Caco-2 (cell line): ENCODE data around the gene GLB1L2. TPM values are rescaled to one million over a fixed set of nuclear protein-coding genes. Genes with fewer than 3 reads are reported as not detected.

ENCODE experiments used
- BruUV-seq: library from RNA; stranded (reverse); fragments of 400-500 nt; replicated peaks from 2 replicates; lab custom pipeline; 2021; lab: Mats Ljungman, UMichigan
- CTCF ChIA-PET: fragments of 300-600 bp; sonication (Branson Sonifier 250); formaldehyde crosslinking; loops from one replicate; lab custom pipeline; 2022; ENCODE audit warnings: antibody characterized with exemption; lab: Charles Lee
- POLR2A ChIA-PET: fragments of 300-600 bp; sonication (Branson Sonifier 250); formaldehyde crosslinking; loops from one replicate; lab custom pipeline; 2022; ENCODE audit warnings: antibody characterized with exemption; lab: Charles Lee
- DNase-seq, 2 experiments: peaks; one replicate each; pipeline versions ENCODE4 v3.0.0 to v3.0.0-alpha.2; 2020 to 2022
- H3K27me3 ChIP-seq: replicated peaks from 2 replicates; pipeline ENCODE4 v1.6.0; 2011; ENCODE audit warnings: low read length; ENCODE audit not compliant: control insufficient read depth, insufficient read depth
- H3K36me3 ChIP-seq: 2 replicates; pipeline ENCODE4 v1.5.1; 2011; ENCODE audit warnings: low read length; ENCODE audit not compliant: control insufficient read depth, insufficient read depth
- H3K4me1 ChIP-seq: fragments of 250-450 bp; sonication (Bioruptor Pico); 2 replicates; pipeline ENCODE4 v1.5.1; 2020; ENCODE audit warnings: mild to moderate bottlenecking
- H3K4me3 ChIP-seq: 2 replicates; pipeline ENCODE4 v1.5.1; 2011; ENCODE audit warnings: low read depth, mild to moderate bottlenecking, control low read depth, low read length
- H3K9me3 ChIP-seq: fragments of 250-450 bp; sonication (Bioruptor Pico); 2 replicates; pipeline ENCODE4 v1.5.1; 2020; ENCODE audit warnings: mild to moderate bottlenecking, moderate library complexity
- H3K27ac Mint-ChIP-seq: one replicate; pipeline ENCODE4 v1.8.0; 2022; ENCODE audit warnings: mixed read lengths; ENCODE audit not compliant: unreplicated experiment
- H3K27me3 Mint-ChIP-seq: one replicate; pipeline ENCODE4 v1.8.0; 2022; ENCODE audit warnings: mixed read lengths; ENCODE audit not compliant: insufficient read depth, unreplicated experiment
- H3K36me3 Mint-ChIP-seq: one replicate; pipeline ENCODE4 v1.8.0; 2022; ENCODE audit warnings: mild to moderate bottlenecking, mixed read lengths; ENCODE audit not compliant: insufficient read depth, unreplicated experiment
- H3K4me1 Mint-ChIP-seq: one replicate; pipeline ENCODE4 v1.8.0; 2022; ENCODE audit warnings: low read depth, mixed read lengths; ENCODE audit not compliant: unreplicated experiment
- H3K4me3 Mint-ChIP-seq: one replicate; pipeline ENCODE4 v1.8.0; 2022; ENCODE audit warnings: mild to moderate bottlenecking, moderate library complexity, mixed read lengths; ENCODE audit not compliant: unreplicated experiment
- H3K9me3 Mint-ChIP-seq: one replicate; pipeline ENCODE4 v1.8.0; 2022; ENCODE audit warnings: mixed read lengths; ENCODE audit not compliant: unreplicated experiment
- CTCF ChIP-seq, 2 experiments: fragments of 200-600 bp in 1 of 2; IDR thresholded peaks; 1 replicate in 1 of 2; 2 replicates in 1 of 2; pipeline versions ENCODE4 v1.5.1 to v1.8.0; 2011 to 2022; ENCODE audit warnings: antibody characterized with exemption in 1 of 2, control low read depth in 1 of 2, inconsistent platforms in 1 of 2, low read depth in 1 of 2, low read length in 1 of 2, mild to moderate bottlenecking in 1 of 2, moderate library complexity in 1 of 2; ENCODE audit not compliant: insufficient read depth in 1 of 2, severe bottlenecking in 1 of 2, unreplicated experiment in 1 of 2
- intact Hi-C: fragments of 100-400 bp; cut with micrococcal nuclease; formaldehyde crosslinking; loops from one replicate; pipeline ENCODE4 v1.10.0; 2022; ENCODE audit not compliant: unreplicated experiment
- total RNA-seq: library from RNA; stranded (reverse); gene quantifications from 2 replicates; pipeline ENCODE4 v1.2.3, GENCODE V29; 2022

The GLB1L2 gene
- total RNA-seq, 1 experiment from 2014 or later: 15.8 TPM

- Mint-ChIP-seq H3K4me1 (no peaks in the 10 kb centered on the region), H3K27ac (no peak overlapping the region), H3K4me3 (no peak overlapping the region), H3K9me3 (no peaks in the 10 kb centered on the region), H3K27me3 (no peaks in the 10 kb centered on the region), H3K36me3 (no peaks in the 10 kb centered on the region)
- BruUV-seq: no TSS peak
- H3K4me3 ChIP-seq: no peak overlapping the region
- H3K27me3 ChIP-seq: no peaks in the 10 kb centered on the region
- no peaks in the 10 kb centered on the region for H3K4me1 ChIP-seq
- no peaks in the 10 kb centered on the region for H3K9me3 ChIP-seq
- DNase-seq: no peak
- H3K36me3 ChIP-seq: no peaks in the 10 kb centered on the region
- intact Hi-C loops: no loop called here
- TF ChIP-seq CTCF (IDR thresholded peaks at IDR 0.05; ENCODE audit: insufficient read depth in 1 of 2, low read depth in 1 of 2, low read length in 1 of 2, severe bottlenecking in 1 of 2, unreplicated experiment in 1 of 2): no peak
- ChIA-PET CTCF (interaction anchor here (0.9 kb wide), 1 partner anchor 96 kb away, joined by 3 read pairs; the partner anchor contains the start of gene GLB1L3), POLR2A (no interaction called here)
Observed at GRCh38 chr11:134371436-134372185, 39.8 kb downstream of the GLB1L2 start.

GRCh38 chr11:134372536-134372935 lies 40.7 kb downstream of the GLB1L2 start:
- no peak overlapping the region for H3K27ac Mint-ChIP-seq

GRCh38 chr11:134372961-134373360 lies 41.2 kb downstream of the GLB1L2 start:
- Mint-ChIP-seq H3K27ac (no peak overlapping the region), H3K4me3 (no peak overlapping the region), H3K4me1 (no peaks in the 10 kb centered on the region), H3K27me3 (peaks cover 6% of the 10 kb centered on the region), H3K9me3 (no peaks in the 10 kb centered on the region), H3K36me3 (no peaks in the 10 kb centered on the region)
- H3K4me1 ChIP-seq: no peaks in the 10 kb centered on the region
- H3K4me3 ChIP-seq: no peak overlapping the region
- ChIA-PET CTCF (no interaction called here), POLR2A (no interaction called here)
- H3K27me3 ChIP-seq: no peaks in the 10 kb centered on the region
- no TSS peak for BruUV-seq
- no peaks in the 10 kb centered on the region for H3K9me3 ChIP-seq
- no peak for TF ChIP-seq CTCF (IDR thresholded peaks at IDR 0.05; ENCODE audit: insufficient read depth in 1 of 2, low read depth in 1 of 2, low read length in 1 of 2, severe bottlenecking in 1 of 2, unreplicated experiment in 1 of 2)
- H3K36me3 ChIP-seq: no peaks in the 10 kb centered on the region
- intact Hi-C loops: no loop called here
- no peak for DNase-seq

More at GRCh38 chr11:134372536-134372935, 40.7 kb downstream of the GLB1L2 start:
- H3K36me3 ChIP-seq: no peaks in the 10 kb centered on the region
- no peaks in the 10 kb centered on the region for H3K9me3 ChIP-seq
- H3K36me3 Mint-ChIP-seq: no peaks in the 10 kb centered on the region
- intact Hi-C loops: no loop called here
- H3K4me3 Mint-ChIP-seq: no peak overlapping the region
- DNase-seq: no peak
- POLR2A ChIA-PET: no interaction called here
- TF ChIP-seq CTCF (IDR thresholded peaks at IDR 0.05; ENCODE audit: insufficient read depth in 1 of 2, low read depth in 1 of 2, low read length in 1 of 2, severe bottlenecking in 1 of 2, unreplicated experiment in 1 of 2): no peak
- no peaks in the 10 kb centered on the region for H3K4me1 Mint-ChIP-seq
- H3K9me3 Mint-ChIP-seq: no peaks in the 10 kb centered on the region
- peaks cover 1% of the 10 kb centered on the region for H3K27me3 Mint-ChIP-seq
- no peaks in the 10 kb centered on the region for H3K4me1 ChIP-seq
- BruUV-seq: no TSS peak
- no peak overlapping the region for H3K4me3 ChIP-seq
- CTCF ChIA-PET: interaction anchor here (0.9 kb wide), 1 partner anchor 97 kb away, joined by 3 read pairs; the partner anchor contains the start of gene GLB1L3
- no peaks in the 10 kb centered on the region for H3K27me3 ChIP-seq
